Measurements from ENCODE around the gene COL6A2. TPM values are rescaled to one million over a fixed set of nuclear protein-coding genes. Genes with fewer than 3 reads are reported as not detected.
"Not testable (repeated sequence)": the region's sequence is repeated elsewhere in the genome, so short reads cannot be mapped to it uniquely, and the experiment has no call there.

The COL6A2 gene
- total RNA-seq, 4 donors from 2014 or later = 942 to 1,525 (median 1,202) TPM

DNA sequence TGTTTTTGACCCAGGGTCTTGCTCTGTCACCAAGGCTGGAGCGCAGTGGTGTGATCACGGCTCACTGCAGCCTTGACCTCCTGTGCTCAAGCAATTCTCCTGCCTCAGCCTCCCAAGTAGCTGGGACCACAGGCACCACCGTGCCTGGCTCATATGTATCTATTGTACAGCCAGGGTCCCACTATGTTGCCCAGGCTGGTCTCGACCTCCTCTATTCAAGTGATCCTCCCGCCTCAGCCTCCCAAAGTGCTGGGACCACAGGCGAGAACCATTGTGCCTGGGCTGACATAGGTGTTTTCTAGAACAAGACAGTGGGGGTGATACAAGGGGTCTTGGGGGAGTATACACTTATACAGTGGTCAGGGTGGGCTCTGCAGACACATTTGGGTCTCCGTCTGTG, 40.0 kb downstream of the COL6A2 start:
- intact Hi-C loops (cut with DNase I) = no loop called here
- Histone ChIP-seq H3K27ac (replicated peaks in 1 of 4) (no peak overlapping the region), H3K27me3 (peaks cover 0 to 9% (median 0%) of the 10 kb centered on the region in 4 donors), H3K4me1 (peaks cover 6 to 11% (median 10%) of the 10 kb centered on the region in 4 donors), H3K9me3 (no peaks in the 10 kb centered on the region), H3K36me3 (peaks cover 0 to under 1% (median 0%) of the 10 kb centered on the region in 4 donors), H3K4me3 (no peak overlapping the region)
- TF ChIP-seq CTCF (IDR thresholded peaks at IDR 0.05) (no peak), POLR2A (IDR thresholded peaks at IDR 0.05; ENCODE audit: low read depth) (no peak), POLR2AphosphoS5 (IDR thresholded peaks at IDR 0.05) (no peak), EP300 (IDR thresholded peaks at IDR 0.05) (no peak)
- DNase-seq (ENCODE audit: extremely low spot score) = no peak
- 95% methylated on average over 6 of the region's 7 CpGs for WGBS

GRCh38 chr21:46138383-46138970, 40.6 kb downstream of the COL6A2 start:
- Histone ChIP-seq H3K27me3 (peaks cover 0 to 9% (median 0%) of the 10 kb centered on the region in 4 donors), H3K4me3 (no peak overlapping the region), H3K36me3 (no peaks in the 10 kb centered on the region), H3K9me3 (no peaks in the 10 kb centered on the region), H3K27ac (replicated peaks in 1 of 4) (no peak overlapping the region), H3K4me1 (peaks cover 6 to 14% (median 12%) of the 10 kb centered on the region in 4 donors)
- no peak for TF ChIP-seq EP300 (IDR thresholded peaks at IDR 0.05)
- TF ChIP-seq POLR2AphosphoS5 (IDR thresholded peaks at IDR 0.05) = no peak
- no peak for TF ChIP-seq POLR2A (IDR thresholded peaks at IDR 0.05; ENCODE audit: low read depth)
- no peak for TF ChIP-seq CTCF (IDR thresholded peaks at IDR 0.05)
- no peak for DNase-seq (ENCODE audit: extremely low spot score)
- WGBS = no CpG with 5 or more reads among the region's 28 CpGs
- intact Hi-C loops (cut with DNase I) = no loop called here

DNA sequence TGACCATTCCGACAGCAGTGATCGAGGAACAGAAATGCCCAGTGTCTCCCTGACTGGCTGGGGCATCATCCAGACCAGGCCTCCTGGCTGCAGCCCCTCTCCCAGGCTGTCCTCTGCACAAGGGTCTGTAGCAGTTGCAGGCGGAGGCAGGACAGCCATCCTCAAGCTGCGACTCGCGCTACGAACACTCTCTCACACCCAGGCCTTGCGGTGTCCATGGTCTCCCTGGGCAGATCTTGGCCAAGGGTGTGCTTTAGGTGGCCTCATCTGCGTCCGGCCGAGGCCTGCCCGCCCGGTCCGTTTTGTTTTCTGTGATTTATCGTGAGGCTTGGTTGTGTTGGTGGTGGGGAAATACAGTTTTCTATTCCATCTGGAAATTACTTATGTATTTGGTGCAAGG, 41.8 kb downstream of the COL6A2 start:
- 95% methylated on average over 15 of the region's 15 CpGs for WGBS
- Histone ChIP-seq H3K4me1 (peaks cover 6 to 22% (median 19%) of the 10 kb centered on the region in 4 donors), H3K27ac (replicated peaks in 1 of 4) (no peak overlapping the region), H3K27me3 (peaks cover 0 to 9% (median 0%) of the 10 kb centered on the region in 4 donors), H3K4me3 (no peak overlapping the region), H3K9me3 (no peaks in the 10 kb centered on the region), H3K36me3 (no peaks in the 10 kb centered on the region)
- intact Hi-C loops (cut with DNase I) = loop anchor here (5.0 kb wide), 1 partner anchor 188 kb away; a partner anchor contains a TSS
- no peak for DNase-seq (ENCODE audit: extremely low spot score)
- no peak for TF ChIP-seq EP300 (IDR thresholded peaks at IDR 0.05)
- no peak for TF ChIP-seq POLR2AphosphoS5 (IDR thresholded peaks at IDR 0.05)
- no peak for TF ChIP-seq CTCF (IDR thresholded peaks at IDR 0.05)
- no peak for TF ChIP-seq POLR2A (IDR thresholded peaks at IDR 0.05; ENCODE audit: low read depth)

DNA sequence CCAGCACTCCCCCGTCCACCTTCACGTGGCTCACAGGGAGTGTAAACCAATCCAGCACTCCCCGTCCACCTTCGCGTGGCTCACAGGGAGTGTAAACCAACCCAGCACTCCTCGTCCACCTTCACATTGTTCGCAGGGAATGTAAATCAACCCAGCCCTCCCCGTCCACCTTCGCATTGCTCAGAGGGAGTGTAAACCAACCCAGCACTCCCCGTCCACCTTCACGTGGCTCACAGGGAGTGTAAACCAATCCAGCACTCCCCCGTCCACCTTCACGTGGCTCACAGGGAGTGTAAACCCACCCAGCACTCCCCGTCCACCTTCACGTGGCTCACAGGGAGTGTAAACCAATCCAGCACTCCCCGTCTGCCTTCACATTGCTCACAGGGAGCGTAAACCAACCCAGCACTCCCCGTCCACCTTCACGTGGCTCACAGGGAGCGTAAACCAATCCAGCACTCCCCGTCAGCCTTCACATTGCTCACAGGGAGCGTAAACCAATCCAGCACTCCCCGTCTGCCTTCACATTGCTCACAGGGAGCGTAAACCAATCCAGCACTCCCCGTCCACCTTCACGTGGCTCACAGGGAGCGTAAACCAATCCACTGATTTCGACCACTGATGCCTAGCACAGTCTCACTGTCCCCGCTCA, 42.6 kb downstream of the COL6A2 start:
- H3K4me3 ChIP-seq; H3K36me3 ChIP-seq; DNase-seq (ENCODE audit: extremely low spot score); H3K27me3 ChIP-seq; H3K27ac ChIP-seq (replicated peaks in 1 of 4); H3K9me3 ChIP-seq: not testable (repeated sequence)
- intact Hi-C loops (cut with DNase I) = loop anchor here (5.0 kb wide), 1 partner anchor 187 kb away; a partner anchor contains a TSS
- WGBS = 62% methylated on average over 29 of the region's 29 CpGs
- peaks cover 6 to 22% (median 19%) of the 10 kb centered on the region in 4 donors for H3K4me1 ChIP-seq

GRCh38 chr21:46141767-46142581, 44.1 kb downstream of the COL6A2 start:
- Histone ChIP-seq H3K4me1 (peaks cover 0 to 13% (median 8%) of the 10 kb centered on the region in 4 donors), H3K27ac (replicated peaks in 1 of 4) (no peak overlapping the region), H3K9me3 (no peaks in the 10 kb centered on the region), H3K27me3 (peaks cover 0 to 9% (median 0%) of the 10 kb centered on the region in 4 donors), H3K36me3 (no peaks in the 10 kb centered on the region), H3K4me3 (no peak overlapping the region)
- TF ChIP-seq POLR2AphosphoS5 (IDR thresholded peaks at IDR 0.05) (no peak), POLR2A (IDR thresholded peaks at IDR 0.05; ENCODE audit: low read depth) (no peak), CTCF (IDR thresholded peaks at IDR 0.05) (no peak), EP300 (IDR thresholded peaks at IDR 0.05) (no peak)
- intact Hi-C loops (cut with DNase I) = loop anchor here (5.0 kb wide), 1 partner anchor 185 kb away; a partner anchor contains a TSS
- WGBS = 91% methylated on average over 36 of the region's 45 CpGs
- no peak for DNase-seq (ENCODE audit: extremely low spot score)

Data from esophagus muscularis mucosa (tissue), 4 donors.